ENCODE data around the gene FOXO4.

Gene FOXO4

DNA sequence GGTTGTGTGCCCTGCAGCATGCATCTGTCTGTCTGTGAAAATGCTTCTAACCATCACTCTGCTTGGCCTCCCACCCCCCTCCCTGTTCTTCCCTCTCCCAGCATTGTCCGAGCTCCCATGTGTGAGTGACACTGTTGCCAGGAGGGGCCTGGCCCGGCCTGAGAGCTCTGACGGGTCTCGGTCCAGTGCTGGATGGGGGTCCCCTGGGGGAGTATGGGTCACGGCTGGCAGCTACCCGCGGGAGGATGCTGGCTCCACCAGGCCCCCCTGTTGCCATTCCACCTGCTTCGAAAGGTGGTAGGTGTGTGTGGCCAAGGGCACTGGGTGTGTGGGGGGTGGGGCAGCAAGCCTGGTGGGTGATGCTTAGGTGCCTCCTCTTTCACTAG lies 52.6 kb downstream of the FOXO4 start:
- FAIRE-seq = no peak
- TF ChIP-seq POLR2AphosphoS5 (IDR thresholded peaks at IDR 0.05; ENCODE audit: low read depth, low read length) (no peak), TAF1 (IDR thresholded peaks at IDR 0.05; ENCODE audit: borderline replicate concordance, low read depth, low read length) (no peak), POLR2A (IDR thresholded peaks at IDR 0.05; ENCODE audit: low read depth, low read length) (no peak)

DNA sequence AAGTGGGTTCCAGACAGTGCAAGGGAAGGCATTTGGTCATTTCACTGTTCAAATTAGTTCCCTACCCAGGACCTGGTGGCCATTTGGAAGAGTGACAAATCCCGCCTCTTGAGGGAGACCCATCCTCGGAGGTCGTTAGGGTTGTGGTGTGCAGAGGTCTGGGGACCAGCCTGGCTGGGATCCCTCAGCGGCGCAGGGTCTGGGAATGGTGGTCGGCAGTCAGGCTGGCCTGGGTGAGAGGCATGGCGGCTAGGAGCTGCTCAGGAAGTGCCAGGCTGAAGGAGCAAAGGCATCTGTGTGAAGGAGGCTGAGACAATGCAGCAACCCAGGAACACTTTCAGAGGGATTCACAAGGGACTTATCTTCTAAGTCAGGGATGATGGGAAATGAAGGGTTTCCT lies 55.7 kb downstream of the FOXO4 start:
- FAIRE-seq (no peak), DNase-seq (ENCODE audit: insufficient read length) (no peak)
- TF ChIP-seq POLR2A (IDR thresholded peaks at IDR 0.05; ENCODE audit: low read depth, low read length) (no peak), POLR2AphosphoS5 (IDR thresholded peaks at IDR 0.05; ENCODE audit: low read depth, low read length) (no peak), TAF1 (IDR thresholded peaks at IDR 0.05; ENCODE audit: borderline replicate concordance, low read depth, low read length) (no peak)

More for the DNA sequence above, 52.6 kb downstream of the FOXO4 start:
- no peak for DNase-seq (ENCODE audit: insufficient read length)
